Colonic mucosa (tissue), 4 donors: ENCODE measurements around the gene IL1RAP. TPM values are rescaled to one million over a fixed set of nuclear protein-coding genes. Genes with fewer than 3 reads are reported as not detected.

Experiments used
- DNase-seq: peaks from one replicate; pipeline ENCODE4 v3.0.0-alpha.2; 2020
- H3K27ac ChIP-seq: fragments of 200-600 bp; one replicate; pipeline ENCODE4 v1.8.0; 2021
- H3K27me3 ChIP-seq: fragments of 200-600 bp; one replicate; pipeline ENCODE4 v1.8.0; 2021
- H3K36me3 ChIP-seq: fragments of 200-600 bp; one replicate; pipeline ENCODE4 v1.8.0; 2021
- H3K4me1 ChIP-seq: fragments of 200-600 bp; one replicate; pipeline ENCODE4 v1.8.0; 2021; ENCODE audit warnings: mild to moderate bottlenecking
- H3K4me3 ChIP-seq: fragments of 200-600 bp; one replicate; pipeline ENCODE4 v1.8.0; 2021
- H3K9ac ChIP-seq, 2 donors: one replicate each; pipeline ENCODE4 v1.7.0; 2013; ENCODE audit warnings: control low read depth in 2 of 2, low read depth in 2 of 2, low read length in 2 of 2
- H3K9me3 ChIP-seq: fragments of 200-600 bp; one replicate; pipeline ENCODE4 v1.8.0; 2021
- intact Hi-C: fragments of 100-400 bp; cut with DNase I; formaldehyde crosslinking; loops from one replicate; pipeline ENCODE4 v1.14.1; 2022
- total RNA-seq, 2 donors: library from RNA; stranded (reverse); fragmentation: NEBNext Ultra II Directional in 1 of 2; extraction: Animal tissue kit (Norgen Biotek cat#: 25700) in 1 of 2; gene quantifications; one replicate each; pipeline ENCODE4 v1.2.1, GENCODE V29; 2021
- TF ChIP-seq, protein P1 (sequence below): fragments of 200-600 bp; IDR thresholded peaks from one replicate; pipeline ENCODE4 v1.8.0; 2022; ENCODE audit warnings: antibody characterized with exemption, mild to moderate bottlenecking
- donor health status: healthy.
- donor health status: DM: no; HTN: no; CAD: no.
- donor health status: DM: no; HTN: no; CAD: no.

IL1RAP gene
- total RNA-seq, 2 donors from 2014 or later, result 3.9 to 5.0 TPM

DNA sequence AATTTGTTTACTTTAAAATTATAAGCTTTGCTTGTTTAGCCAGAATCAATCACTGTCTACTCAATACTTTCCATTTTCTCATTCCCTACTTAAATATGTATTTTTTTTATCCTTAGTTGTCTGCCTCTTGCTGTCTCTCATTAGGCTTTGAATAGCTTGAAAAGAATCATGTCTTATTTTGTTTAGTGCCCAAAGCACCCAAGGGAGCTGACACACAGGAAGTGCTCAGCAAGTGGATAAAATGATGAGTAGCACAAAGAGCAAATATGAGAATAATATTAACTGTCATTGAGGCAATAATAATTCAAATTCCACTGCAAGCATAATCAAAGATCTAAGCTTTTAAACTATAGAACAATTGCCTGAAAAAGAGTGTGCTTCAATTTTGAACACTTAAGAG, 19.0 kb upstream of the IL1RAP start:
- DNase-seq, result no peak
- TF ChIP-seq, protein P1, sequence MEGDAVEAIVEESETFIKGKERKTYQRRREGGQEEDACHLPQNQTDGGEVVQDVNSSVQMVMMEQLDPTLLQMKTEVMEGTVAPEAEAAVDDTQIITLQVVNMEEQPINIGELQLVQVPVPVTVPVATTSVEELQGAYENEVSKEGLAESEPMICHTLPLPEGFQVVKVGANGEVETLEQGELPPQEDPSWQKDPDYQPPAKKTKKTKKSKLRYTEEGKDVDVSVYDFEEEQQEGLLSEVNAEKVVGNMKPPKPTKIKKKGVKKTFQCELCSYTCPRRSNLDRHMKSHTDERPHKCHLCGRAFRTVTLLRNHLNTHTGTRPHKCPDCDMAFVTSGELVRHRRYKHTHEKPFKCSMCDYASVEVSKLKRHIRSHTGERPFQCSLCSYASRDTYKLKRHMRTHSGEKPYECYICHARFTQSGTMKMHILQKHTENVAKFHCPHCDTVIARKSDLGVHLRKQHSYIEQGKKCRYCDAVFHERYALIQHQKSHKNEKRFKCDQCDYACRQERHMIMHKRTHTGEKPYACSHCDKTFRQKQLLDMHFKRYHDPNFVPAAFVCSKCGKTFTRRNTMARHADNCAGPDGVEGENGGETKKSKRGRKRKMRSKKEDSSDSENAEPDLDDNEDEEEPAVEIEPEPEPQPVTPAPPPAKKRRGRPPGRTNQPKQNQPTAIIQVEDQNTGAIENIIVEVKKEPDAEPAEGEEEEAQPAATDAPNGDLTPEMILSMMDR, result no peak
- Histone ChIP-seq H3K27ac (no peak overlapping the region), H3K36me3 (no peaks in the 10 kb centered on the region), H3K9ac (no peak overlapping the region), H3K27me3 (no peaks in the 10 kb centered on the region), H3K4me1 (no peaks in the 10 kb centered on the region), H3K9me3 (no peaks in the 10 kb centered on the region), H3K4me3 (no peak overlapping the region)
- intact Hi-C loops, result no loop called here

DNA sequence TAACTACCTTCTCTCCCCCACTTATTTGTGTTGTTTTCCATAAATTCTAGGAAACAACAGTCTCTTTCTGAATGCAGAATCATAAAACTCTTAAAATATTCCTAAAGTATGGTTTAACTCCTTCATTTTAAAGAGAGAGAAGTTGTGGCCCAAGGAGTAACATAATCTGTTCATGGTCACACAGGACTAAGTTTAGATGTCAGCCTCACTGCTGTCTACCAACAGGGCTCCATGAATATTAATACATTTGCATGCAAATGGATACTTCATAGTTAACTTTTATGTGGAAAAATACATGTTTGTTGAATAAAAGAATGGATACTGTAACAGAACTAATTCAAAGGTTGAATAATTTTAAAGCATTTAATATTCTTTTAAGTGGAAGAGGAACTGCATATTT, 18.5 kb upstream of the IL1RAP start:
- Histone ChIP-seq H3K9ac (no peak overlapping the region), H3K4me3 (no peak overlapping the region), H3K9me3 (no peaks in the 10 kb centered on the region), H3K27me3 (no peaks in the 10 kb centered on the region), H3K36me3 (no peaks in the 10 kb centered on the region), H3K27ac (no peak overlapping the region), H3K4me1 (no peaks in the 10 kb centered on the region)
- TF ChIP-seq, protein P1, result no peak
- DNase-seq, result no peak
- intact Hi-C loops, result no loop called here

DNA sequence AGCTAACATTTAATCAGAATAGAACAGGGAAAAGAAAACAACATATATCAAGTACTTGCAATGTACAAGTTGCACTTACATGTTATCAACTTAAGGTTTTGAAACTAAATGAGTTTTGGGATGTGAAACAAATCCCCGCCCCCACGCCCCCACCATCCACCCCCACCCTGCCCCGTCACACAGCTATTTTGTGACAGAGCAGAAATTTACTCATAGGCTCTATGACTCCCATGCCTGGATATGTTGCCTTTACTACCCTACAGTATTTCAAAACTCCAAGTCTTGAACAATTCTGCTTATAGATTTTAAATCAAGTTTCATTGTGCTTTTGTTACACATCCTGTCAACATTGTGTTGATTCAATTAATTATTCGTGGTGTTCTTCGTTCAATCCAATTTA, 18.1 kb upstream of the IL1RAP start:
- Histone ChIP-seq H3K9ac (no peak overlapping the region), H3K36me3 (no peaks in the 10 kb centered on the region), H3K4me1 (no peaks in the 10 kb centered on the region), H3K27ac (no peak overlapping the region), H3K9me3 (no peaks in the 10 kb centered on the region), H3K4me3 (no peak overlapping the region), H3K27me3 (no peaks in the 10 kb centered on the region)
- intact Hi-C loops, result no loop called here
- TF ChIP-seq, protein P1, result no peak
- no peak for DNase-seq

DNA sequence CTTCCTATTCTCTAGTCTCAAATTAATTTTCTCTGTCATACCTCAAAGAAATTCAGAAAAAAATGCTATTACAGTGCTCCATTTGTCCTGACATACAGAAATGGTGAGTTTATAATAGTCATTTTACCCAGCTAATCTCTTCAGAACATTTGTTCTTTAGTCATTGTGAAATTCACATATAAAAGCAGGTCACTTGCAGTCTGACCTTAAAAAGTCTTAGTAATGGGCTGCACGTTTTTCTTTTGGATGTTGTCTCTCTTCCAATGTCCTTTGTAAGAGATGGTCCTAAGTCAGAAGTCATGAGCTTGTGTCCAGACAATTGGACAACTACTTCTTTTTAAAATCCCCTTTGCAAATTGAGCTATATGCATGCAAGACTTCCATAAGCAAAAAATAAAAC, 17.0 kb upstream of the IL1RAP start:
- Histone ChIP-seq H3K27me3 (no peaks in the 10 kb centered on the region), H3K4me1 (no peaks in the 10 kb centered on the region), H3K36me3 (no peaks in the 10 kb centered on the region), H3K4me3 (no peak overlapping the region), H3K27ac (no peak overlapping the region), H3K9ac (no peak overlapping the region), H3K9me3 (no peaks in the 10 kb centered on the region)
- intact Hi-C loops, result no loop called here
- DNase-seq, result no peak
- TF ChIP-seq, protein P1, result no peak

DNA sequence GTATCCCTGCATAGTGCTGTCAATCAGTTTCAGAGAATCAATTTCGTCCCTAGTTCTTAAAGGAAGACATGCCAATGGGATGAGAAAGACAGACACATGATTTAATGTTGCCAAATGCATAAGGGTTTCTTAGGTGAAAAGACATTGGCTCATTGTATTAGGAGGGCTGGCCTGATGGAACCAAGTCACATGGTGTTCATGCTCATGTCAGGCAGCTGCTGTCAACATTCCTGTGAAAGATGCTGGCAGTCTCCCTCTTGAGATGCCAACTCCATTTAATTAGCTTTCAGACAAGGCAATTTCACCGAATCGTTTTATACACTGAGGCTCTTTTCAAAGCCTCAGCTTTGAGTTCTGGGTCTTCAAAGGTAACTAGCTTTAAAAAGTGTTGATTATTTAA, 16.1 kb upstream of the IL1RAP start:
- intact Hi-C loops, result no loop called here
- Histone ChIP-seq H3K4me3 (no peak overlapping the region), H3K27me3 (no peaks in the 10 kb centered on the region), H3K27ac (no peak overlapping the region), H3K36me3 (no peaks in the 10 kb centered on the region), H3K9ac (no peak overlapping the region), H3K9me3 (no peaks in the 10 kb centered on the region), H3K4me1 (no peaks in the 10 kb centered on the region)
- no peak for DNase-seq
- TF ChIP-seq, protein P1, result no peak

DNA sequence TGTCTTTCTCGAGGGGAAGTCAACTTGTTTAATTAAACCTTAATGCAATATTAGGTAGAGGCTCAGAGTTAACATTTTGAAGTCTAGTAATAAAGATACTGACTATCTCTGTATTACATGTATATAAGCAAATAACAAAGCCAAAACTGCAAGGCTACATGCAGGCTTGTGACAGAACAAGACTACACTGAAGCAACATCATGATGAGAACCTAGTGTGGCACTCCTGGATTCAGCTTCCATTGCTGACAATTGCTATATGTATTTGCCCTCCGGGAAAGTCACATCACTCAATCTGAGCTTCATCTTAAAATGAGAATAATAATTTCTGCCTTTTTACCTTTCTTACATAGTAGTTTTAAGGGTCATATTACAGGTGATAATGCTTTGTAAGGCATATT, 15.6 kb upstream of the IL1RAP start:
- H3K9ac ChIP-seq, result no peak overlapping the region
- TF ChIP-seq, protein P1, result no peak
- no peak overlapping the region for H3K4me3 ChIP-seq
- no peak overlapping the region for H3K27ac ChIP-seq
- no peak for DNase-seq
- H3K9me3 ChIP-seq, result no peaks in the 10 kb centered on the region
- no peaks in the 10 kb centered on the region for H3K4me1 ChIP-seq
- no peaks in the 10 kb centered on the region for H3K27me3 ChIP-seq
- no peaks in the 10 kb centered on the region for H3K36me3 ChIP-seq
- intact Hi-C loops, result no loop called here
